Endothelial cell of umbilical vein (primary cell): ENCODE data around the gene PACSIN2. TPM values are rescaled to one million over a fixed set of nuclear protein-coding genes. Genes with fewer than 3 reads are reported as not detected.

Experiments used
- BruUV-seq: library from RNA; stranded (reverse); fragments of 400-500 nt; replicated peaks from 2 replicates; lab custom pipeline; 2021; lab: Mats Ljungman, UMichigan
- CTCF ChIA-PET: fragments of 300-600, 350-600 bp; sonication (Branson Sonifier 250); formaldehyde crosslinking; loops from one replicate; lab custom pipeline; 2021; ENCODE audit warnings: antibody characterized with exemption, inconsistent platforms; lab: Charles Lee
- POLR2A ChIA-PET: fragments of 300-600, 350-600 bp; sonication (Branson Sonifier 250); formaldehyde crosslinking; loops from one replicate; lab custom pipeline; 2021; ENCODE audit warnings: antibody characterized with exemption, inconsistent platforms; lab: Charles Lee
- DNase-seq: peaks from one replicate; pipeline ENCODE4 v3.0.0-alpha.2; 2011; ENCODE audit warnings: low read depth, low spot score
- FAIRE-seq: peaks from 2 replicates; lab custom pipeline; 2011; peaks lifted over from hg19 to GRCh38; lab: Jason Lieb, UNC
- H2AFZ ChIP-seq: 2 replicates; pipeline ENCODE4 v1.6.0; 2012; ENCODE audit warnings: low read depth, low read length, control low read depth, inconsistent platforms
- H3K27ac ChIP-seq: 2 replicates; pipeline ENCODE4 v1.5.1; 2011; ENCODE audit warnings: low read depth, mild to moderate bottlenecking, control low read depth, low read length, moderate library complexity; ENCODE audit not compliant: insufficient read depth
- H3K27me3 ChIP-seq, 2 experiments: 2 replicates each; pipeline versions ENCODE4 v1.6.0 to v1.6.1; 2011; ENCODE audit warnings: low read length in 2 of 2, mixed read lengths in 1 of 2; ENCODE audit not compliant: control insufficient read depth in 2 of 2, insufficient read depth in 2 of 2
- H3K36me3 ChIP-seq, 2 experiments: 2 replicates in 1 of 2; 3 replicates in 1 of 2; pipeline ENCODE4 v1.5.1; 2011; ENCODE audit warnings: low read length in 2 of 2, mild to moderate bottlenecking in 1 of 2, moderate library complexity in 1 of 2; ENCODE audit not compliant: control insufficient read depth in 2 of 2, insufficient read depth in 2 of 2; ENCODE audit errors: extremely low read depth in 1 of 2
- H3K4me1 ChIP-seq: 3 replicates; pipeline ENCODE4 v1.5.1; 2011; ENCODE audit warnings: mild to moderate bottlenecking, low read length; ENCODE audit not compliant: control insufficient read depth, insufficient read depth; ENCODE audit errors: extremely low read depth
- H3K4me2 ChIP-seq: 2 replicates; pipeline ENCODE4 v1.6.1; 2011; ENCODE audit warnings: low read length, control low read depth, mixed read lengths; ENCODE audit not compliant: insufficient read depth
- H3K4me3 ChIP-seq, 3 experiments: fragments of 200-600 bp in 1 of 3; sonication (generic), shearing (Covaris generic) in 1 of 3; replicated peaks in 1 of 3; 2 replicates each; pipeline ENCODE4 v1.5.1; 2011 to 2016; ENCODE audit warnings: control low read depth in 3 of 3, low read length in 3 of 3, mild to moderate bottlenecking in 2 of 3, inconsistent platforms in 1 of 3, low read depth in 1 of 3, moderate library complexity in 1 of 3; ENCODE audit not compliant: insufficient read depth in 1 of 3
- H3K79me2 ChIP-seq: 2 replicates; pipeline ENCODE4 v1.6.0; 2012; ENCODE audit warnings: low read length, inconsistent platforms; ENCODE audit not compliant: control insufficient read depth, insufficient read depth
- H3K9ac ChIP-seq: replicated peaks from 2 replicates; pipeline ENCODE3; 2011; ENCODE audit warnings: low read length, control low read depth; ENCODE audit not compliant: insufficient read depth; ENCODE audit errors: extremely low read depth
- H3K9me1 ChIP-seq: replicated peaks from 3 replicates; pipeline ENCODE4 v1.6.0; 2011; ENCODE audit warnings: mild to moderate bottlenecking, low read length; ENCODE audit not compliant: control insufficient read depth, insufficient read depth; ENCODE audit errors: extremely low read depth
- H3K9me3 ChIP-seq: replicated peaks from 2 replicates; pipeline ENCODE4 v1.5.1; 2012; ENCODE audit warnings: low read length, inconsistent platforms; ENCODE audit not compliant: control insufficient read depth, insufficient read depth
- H4K20me1 ChIP-seq: replicated peaks from 2 replicates; pipeline ENCODE3; 2011; ENCODE audit warnings: mild to moderate bottlenecking, low read length; ENCODE audit not compliant: control insufficient read depth, insufficient read depth; ENCODE audit errors: extremely low read depth
- EZH2 ChIP-seq: IDR thresholded peaks from 2 replicates; pipeline ENCODE4 v1.6.1; 2012; ENCODE audit warnings: borderline replicate concordance, low read depth, mild to moderate bottlenecking, moderate library complexity, low read length, inconsistent platforms; ENCODE audit not compliant: severe bottlenecking
- FOS ChIP-seq: IDR thresholded peaks from 2 replicates; pipeline ENCODE4 v1.6.1; 2011; ENCODE audit warnings: mild to moderate bottlenecking, low read length, moderate library complexity, borderline replicate concordance; ENCODE audit not compliant: insufficient read depth
- GATA2 ChIP-seq: IDR thresholded peaks from 2 replicates; pipeline ENCODE4 v1.7.0; 2011; ENCODE audit warnings: low read depth, mild to moderate bottlenecking, moderate library complexity, mixed read lengths, low read length; ENCODE audit not compliant: insufficient read length, insufficient read depth
- JUN ChIP-seq: IDR thresholded peaks from 2 replicates; pipeline ENCODE4 v1.6.1; 2011; ENCODE audit warnings: borderline replicate concordance, low read depth; ENCODE audit not compliant: insufficient read length, insufficient read depth
- MYC ChIP-seq: IDR thresholded peaks from one replicate; pipeline ENCODE4 v1.6.1; 2011; ENCODE audit warnings: mild to moderate bottlenecking, low read depth, low read length
- POLR2A ChIP-seq: IDR thresholded peaks from 2 replicates; pipeline ENCODE4 v1.6.1; 2012; ENCODE audit warnings: low read depth, mild to moderate bottlenecking, control low read depth, low read length
- POLR2AphosphoS5 ChIP-seq: IDR thresholded peaks from 2 replicates; pipeline ENCODE4 v1.6.1; 2012; ENCODE audit warnings: low read depth, mild to moderate bottlenecking, control low read depth, low read length, moderate library complexity; ENCODE audit not compliant: insufficient read depth
- dilution Hi-C: fragments of 300-500 bp; cut with MboI; formaldehyde crosslinking; loops from one replicate; pipeline ENCODE4 v1.15.0; 2019; ENCODE audit warnings: low sequenced_read_pairs; ENCODE audit not compliant: extremely low pct_ligation_motif_present
- intact Hi-C: fragments of 100-400 bp; cut with micrococcal nuclease; formaldehyde crosslinking; loops from one replicate; pipeline ENCODE4 v1.10.0; 2022
- polyA plus RNA-seq, 4 experiments: library from polyadenylated mRNA; depleted of rRNA in 3 of 4; stranded (reverse) in 3 of 4; unstranded in 1 of 4; fragments of >200 nt; gene quantifications; 2 replicates each; pipeline versions ENCODE4 v1.2.1 to v1.2.3, GENCODE V29; 2011 to 2012; ENCODE audit warnings: missing spikeins in 1 of 4
- total RNA-seq: library from RNA; stranded (reverse); gene quantifications from 2 replicates; pipeline ENCODE4 v1.2.3, GENCODE V29; 2021
- TF ChIP-seq, protein P1 (sequence below), 2 donors: IDR thresholded peaks; 1 replicate in 1 of 2; 2 replicates in 1 of 2; pipeline ENCODE4 v1.5.1; 2011; ENCODE audit warnings: low read length in 2 of 2, mild to moderate bottlenecking in 2 of 2, moderate library complexity in 2 of 2, control low read depth in 1 of 2, inconsistent platforms in 1 of 2, low read depth in 1 of 2; ENCODE audit not compliant: insufficient read depth in 1 of 2; ENCODE audit errors: extremely low read depth in 1 of 2
- TF ChIP-seq, protein P2 (sequence below): IDR thresholded peaks from 2 replicates; pipeline ENCODE4 v1.6.1; 2011; ENCODE audit not compliant: insufficient read depth, insufficient read length

The PACSIN2 gene
- total and polyA plus RNA-seq, 2 donors (not counting 3 experiments of a cell fraction or from before 2014, with no cell fraction given): 46.2 to 64.5 TPM

DNA sequence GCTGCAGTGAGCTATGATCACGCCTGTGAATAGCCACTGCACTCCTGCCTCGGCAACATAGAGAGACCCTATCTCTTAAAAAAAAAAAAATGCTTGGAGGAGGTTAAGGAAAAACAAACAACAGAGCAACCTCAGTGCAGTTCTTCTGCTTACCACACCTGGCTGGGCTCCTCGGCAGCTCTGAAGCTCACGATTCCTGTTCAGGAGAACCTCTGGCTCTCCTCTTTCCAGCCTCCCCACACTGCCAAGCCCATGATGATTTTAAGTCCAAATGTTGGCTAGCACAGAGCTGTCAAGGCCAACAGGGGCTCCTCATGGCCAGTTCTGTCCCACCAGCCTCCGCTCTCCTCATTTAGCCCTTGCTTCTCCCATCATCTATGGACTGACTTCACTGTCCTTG is 88.2 kb downstream of the PACSIN2 start:
- CTCF ChIA-PET: interaction anchor here (0.6 to 2.1 kb wide), 6 partner anchors 7 to 1086 kb away, joined by 3 to 9 read pairs (median 6); no protein-coding TSS in a partner anchor
- Histone ChIP-seq H3K9me3 (no peaks in the 10 kb centered on the region), H3K4me1 (peaks cover 29% of the 10 kb centered on the region), H3K27me3 (no peaks in the 10 kb centered on the region), H3K9me1 (no peaks in the 10 kb centered on the region), H3K79me2 (peaks cover 23% of the 10 kb centered on the region), H2AFZ (no peak overlapping the region), H3K36me3 (no peaks in the 10 kb centered on the region), H3K4me3 (no peak overlapping the region), H3K9ac (no peak overlapping the region), H4K20me1 (no peaks in the 10 kb centered on the region), H3K27ac (peak overlapping the region; percentile 87), H3K4me2 (no peak overlapping the region)
- no peak for FAIRE-seq
- TF ChIP-seq POLR2AphosphoS5: no peak
- TF ChIP-seq, protein P1, sequence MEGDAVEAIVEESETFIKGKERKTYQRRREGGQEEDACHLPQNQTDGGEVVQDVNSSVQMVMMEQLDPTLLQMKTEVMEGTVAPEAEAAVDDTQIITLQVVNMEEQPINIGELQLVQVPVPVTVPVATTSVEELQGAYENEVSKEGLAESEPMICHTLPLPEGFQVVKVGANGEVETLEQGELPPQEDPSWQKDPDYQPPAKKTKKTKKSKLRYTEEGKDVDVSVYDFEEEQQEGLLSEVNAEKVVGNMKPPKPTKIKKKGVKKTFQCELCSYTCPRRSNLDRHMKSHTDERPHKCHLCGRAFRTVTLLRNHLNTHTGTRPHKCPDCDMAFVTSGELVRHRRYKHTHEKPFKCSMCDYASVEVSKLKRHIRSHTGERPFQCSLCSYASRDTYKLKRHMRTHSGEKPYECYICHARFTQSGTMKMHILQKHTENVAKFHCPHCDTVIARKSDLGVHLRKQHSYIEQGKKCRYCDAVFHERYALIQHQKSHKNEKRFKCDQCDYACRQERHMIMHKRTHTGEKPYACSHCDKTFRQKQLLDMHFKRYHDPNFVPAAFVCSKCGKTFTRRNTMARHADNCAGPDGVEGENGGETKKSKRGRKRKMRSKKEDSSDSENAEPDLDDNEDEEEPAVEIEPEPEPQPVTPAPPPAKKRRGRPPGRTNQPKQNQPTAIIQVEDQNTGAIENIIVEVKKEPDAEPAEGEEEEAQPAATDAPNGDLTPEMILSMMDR (IDR thresholded peaks at IDR 0.05; ENCODE audit: extremely low read depth in 1 of 2, insufficient read depth in 1 of 2, low read depth in 1 of 2, low read length in 2 of 2): no peak
- TF ChIP-seq MYC: no peak
- intact Hi-C loops: loop anchor here (1.0 kb wide), 1 partner anchor 14 kb away; no protein-coding TSS in a partner anchor
- no peak for DNase-seq
- dilution Hi-C loops: no loop called here
- POLR2A ChIA-PET: interaction anchor here (1.6 kb wide), 1 partner anchor 88 kb away, joined by 6 read pairs; the partner anchor contains the start of gene PACSIN2
- no TSS peak for BruUV-seq

DNA sequence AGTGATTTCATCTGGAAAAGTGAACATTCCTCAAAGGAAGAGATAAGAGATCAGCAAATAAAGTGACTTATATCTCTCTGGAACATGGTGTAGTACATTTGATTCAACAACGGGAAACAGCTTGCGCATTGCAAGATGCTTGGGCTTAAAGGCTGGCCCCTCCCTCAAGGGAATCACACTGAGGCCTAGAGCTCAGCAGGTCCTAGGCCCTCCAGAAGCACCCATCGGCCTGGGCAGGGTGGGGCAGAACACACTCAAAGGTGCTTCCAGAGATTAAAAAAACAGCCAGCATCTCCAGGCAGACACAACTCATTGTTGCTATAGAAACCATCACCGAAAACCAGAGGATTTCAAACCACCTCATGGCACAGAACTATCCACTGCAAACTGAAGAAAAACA is 88.8 kb downstream of the PACSIN2 start:
- no peak for TF ChIP-seq MYC
- peak; percentile 64 for TF ChIP-seq JUN
- no peak for TF ChIP-seq POLR2A
- TF ChIP-seq EZH2: no peak
- TF ChIP-seq, protein P1 (IDR thresholded peaks at IDR 0.05; ENCODE audit: extremely low read depth in 1 of 2, insufficient read depth in 1 of 2, low read depth in 1 of 2, low read length in 2 of 2): no peak
- TF ChIP-seq, protein P2, sequence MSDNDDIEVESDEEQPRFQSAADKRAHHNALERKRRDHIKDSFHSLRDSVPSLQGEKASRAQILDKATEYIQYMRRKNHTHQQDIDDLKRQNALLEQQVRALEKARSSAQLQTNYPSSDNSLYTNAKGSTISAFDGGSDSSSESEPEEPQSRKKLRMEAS: no peak
- TF ChIP-seq GATA2: peak; percentile 93
- no peak for TF ChIP-seq POLR2AphosphoS5
- TF ChIP-seq FOS: no peak
- H3K9me1 ChIP-seq: no peaks in the 10 kb centered on the region
- H3K79me2 ChIP-seq: peaks cover 20% of the 10 kb centered on the region
- peaks cover 32% of the 10 kb centered on the region for H3K4me1 ChIP-seq
- dilution Hi-C loops (no loop called here), intact Hi-C loops (loop anchor here (1.0 kb wide), 1 partner anchor 14 kb away; no protein-coding TSS in a partner anchor)
- FAIRE-seq: peak; percentile 93
- peak overlapping the region; percentile 7 for H3K4me2 ChIP-seq
- POLR2A ChIA-PET: interaction anchor here (1.6 kb wide), 1 partner anchor 89 kb away, joined by 6 read pairs; the partner anchor contains the start of gene PACSIN2
- no peak overlapping the region for H2AFZ ChIP-seq
- peak; percentile 91 for DNase-seq
- CTCF ChIA-PET: interaction anchor here (1.0 to 2.1 kb wide), 11 partner anchors 8 to 164 kb away, joined by 3 to 9 read pairs (median 4); no protein-coding TSS in a partner anchor
- H3K27ac ChIP-seq: peak overlapping the region; percentile 87
- peak overlapping the region; percentile 50 for H3K9ac ChIP-seq
- H3K4me3 ChIP-seq: no peak overlapping the region
- H3K36me3 ChIP-seq: no peaks in the 10 kb centered on the region
- no peaks in the 10 kb centered on the region for H4K20me1 ChIP-seq
- H3K27me3 ChIP-seq: no peaks in the 10 kb centered on the region
- BruUV-seq: no TSS peak
- no peaks in the 10 kb centered on the region for H3K9me3 ChIP-seq
